Subcutaneous adipose tissue (tissue), 4 donors: ENCODE data around the gene ZMYND15. TPM values are rescaled to one million over a fixed set of nuclear protein-coding genes. Genes with fewer than 3 reads are reported as not detected.

Experiments
- total RNA-seq, 4 donors: library from RNA; depleted of rRNA; stranded (reverse); fragments of >200 nt; gene quantifications; one replicate each; pipeline ENCODE4 v1.1.0, GENCODE V29; 2016
- TF ChIP-seq, protein P1 (sequence below): fragments of 450-650 bp; IDR thresholded peaks from one replicate; pipeline ENCODE4 v1.5.1; 2016; ENCODE audit warnings: low read depth, mild to moderate bottlenecking, control low read depth, antibody characterized with exemption, moderate library complexity

ZMYND15 gene
- total RNA-seq, 4 donors from 2014 or later: 0.65 to 4.6 (median 1.0) TPM

- TF ChIP-seq, protein P1, sequence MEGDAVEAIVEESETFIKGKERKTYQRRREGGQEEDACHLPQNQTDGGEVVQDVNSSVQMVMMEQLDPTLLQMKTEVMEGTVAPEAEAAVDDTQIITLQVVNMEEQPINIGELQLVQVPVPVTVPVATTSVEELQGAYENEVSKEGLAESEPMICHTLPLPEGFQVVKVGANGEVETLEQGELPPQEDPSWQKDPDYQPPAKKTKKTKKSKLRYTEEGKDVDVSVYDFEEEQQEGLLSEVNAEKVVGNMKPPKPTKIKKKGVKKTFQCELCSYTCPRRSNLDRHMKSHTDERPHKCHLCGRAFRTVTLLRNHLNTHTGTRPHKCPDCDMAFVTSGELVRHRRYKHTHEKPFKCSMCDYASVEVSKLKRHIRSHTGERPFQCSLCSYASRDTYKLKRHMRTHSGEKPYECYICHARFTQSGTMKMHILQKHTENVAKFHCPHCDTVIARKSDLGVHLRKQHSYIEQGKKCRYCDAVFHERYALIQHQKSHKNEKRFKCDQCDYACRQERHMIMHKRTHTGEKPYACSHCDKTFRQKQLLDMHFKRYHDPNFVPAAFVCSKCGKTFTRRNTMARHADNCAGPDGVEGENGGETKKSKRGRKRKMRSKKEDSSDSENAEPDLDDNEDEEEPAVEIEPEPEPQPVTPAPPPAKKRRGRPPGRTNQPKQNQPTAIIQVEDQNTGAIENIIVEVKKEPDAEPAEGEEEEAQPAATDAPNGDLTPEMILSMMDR: no peak
Measured at GRCh38 chr17:4769628-4770027, 30.0 kb downstream of the ZMYND15 start.

GRCh38 chr17:4771519-4772234 lies 32.0 kb downstream of the ZMYND15 start, which contains the start of gene TM4SF5:
TSS of gene TM4SF5 (plus strand) at chr17:4771886. CDS start at chr17:4771923, 37 bp downstream.
- TF ChIP-seq, protein P1: no peak

DNA sequence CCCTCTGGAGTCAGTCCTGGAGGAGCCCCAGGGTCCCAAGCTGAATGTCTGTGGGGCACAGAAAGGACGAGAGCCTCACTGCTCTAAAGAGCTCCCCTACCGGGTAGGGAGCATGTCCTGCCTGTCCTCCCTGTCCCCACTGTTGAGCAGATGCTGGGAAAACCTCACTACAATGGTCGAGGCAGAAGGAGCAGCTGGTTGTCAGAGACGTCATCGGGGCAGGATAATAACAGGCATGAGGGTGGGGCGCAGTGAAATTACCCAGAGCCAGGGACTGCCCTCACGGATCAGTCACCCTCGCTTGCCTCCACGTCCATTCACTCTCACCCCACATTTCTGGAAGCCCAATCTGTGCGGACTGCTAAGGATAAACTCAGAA lies 32.6 kb downstream of the ZMYND15 start:
- TF ChIP-seq, protein P1: no peak

DNA sequence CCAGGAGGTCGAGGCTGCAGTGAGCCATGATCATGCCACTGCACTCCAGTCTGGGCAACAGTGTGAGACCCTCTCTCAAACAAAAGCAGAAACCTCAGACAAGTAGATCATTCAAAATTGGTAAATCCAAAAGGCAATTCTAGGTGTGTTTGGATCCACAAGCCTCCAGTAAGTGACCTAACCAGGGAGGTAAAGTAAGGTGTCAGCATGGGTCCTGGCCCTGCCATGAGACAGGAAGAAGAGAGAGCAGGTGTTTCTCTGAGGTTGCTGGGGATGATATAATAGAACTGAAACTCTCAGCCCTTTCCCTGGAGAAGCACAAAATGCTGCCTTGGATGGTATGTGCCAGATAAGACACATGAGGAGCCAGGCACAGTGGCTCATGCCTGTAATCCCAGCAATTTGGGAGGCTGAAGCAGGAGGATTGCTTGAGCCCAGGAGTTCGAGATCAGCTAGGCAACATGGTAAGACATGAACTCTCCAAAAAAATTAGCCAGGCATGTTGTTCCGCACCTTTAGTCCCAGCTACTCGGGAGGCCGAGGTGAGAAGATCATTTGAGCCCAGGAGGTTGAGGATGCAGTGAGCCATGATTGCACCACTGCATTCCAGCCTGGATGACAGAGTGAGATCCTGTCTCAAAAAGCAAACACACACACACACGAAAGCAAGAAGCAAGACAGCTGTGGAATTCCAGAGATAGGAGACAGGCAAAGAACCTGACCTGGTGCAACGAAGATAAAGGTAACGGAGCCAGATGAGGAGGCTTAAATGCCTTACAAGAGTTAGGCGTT lies 38.5 kb downstream of the ZMYND15 start:
- TF ChIP-seq, protein P1: no peak

DNA sequence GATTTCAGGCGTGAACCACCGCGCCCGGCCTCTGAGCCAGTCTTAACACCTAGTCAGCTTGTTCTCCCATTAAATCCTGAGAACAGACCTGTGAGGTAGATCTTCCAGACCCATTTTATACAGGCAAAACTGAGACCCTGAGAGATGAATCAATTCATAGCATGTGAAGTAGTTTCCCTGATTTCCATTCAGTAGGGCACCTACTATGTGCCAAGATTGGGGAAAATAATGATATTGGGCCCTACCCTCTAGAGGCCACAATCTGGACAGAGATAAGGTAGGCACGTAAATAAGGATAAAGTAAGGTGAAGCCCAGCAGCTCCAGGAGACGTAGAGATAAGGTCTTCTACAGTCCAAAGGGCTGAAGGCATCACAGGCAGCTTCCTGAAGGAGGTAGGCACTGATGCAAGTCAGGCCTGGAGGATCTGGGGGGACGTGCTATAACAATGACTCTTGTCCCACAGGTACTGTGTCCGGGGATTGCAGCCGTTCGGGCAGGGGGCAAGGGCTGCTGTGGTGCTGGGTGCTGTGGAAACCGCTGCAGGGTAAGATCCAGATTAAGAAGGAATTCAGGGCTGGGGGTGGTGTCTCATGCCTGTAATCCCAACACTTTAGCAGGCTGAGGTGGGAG lies 40.8 kb downstream of the ZMYND15 start:
- TF ChIP-seq, protein P1: no peak

- TF ChIP-seq, protein P1: no peak
Measured at GRCh38 chr17:4782652-4783051, 43.0 kb downstream of the ZMYND15 start.
